A673 (cell line): ENCODE results near the gene MAN1A2. TPM values are rescaled to one million over a fixed set of nuclear protein-coding genes. Genes with fewer than 3 reads are reported as not detected.

Experiments
- BruUV-seq: library from RNA; stranded (reverse); fragments of 400-500 nt; replicated peaks from 2 replicates; lab custom pipeline; 2021; lab: Mats Ljungman, UMichigan
- CTCF ChIA-PET: fragments of 300-600 bp; sonication (Branson Sonifier 250); formaldehyde crosslinking; loops from one replicate; lab custom pipeline; 2022; ENCODE audit warnings: antibody characterized with exemption; lab: Charles Lee
- POLR2A ChIA-PET: fragments of 300-600 bp; sonication (Branson Sonifier 250); formaldehyde crosslinking; loops from one replicate; lab custom pipeline; 2022; ENCODE audit warnings: antibody characterized with exemption; ENCODE audit not compliant: low non-redundant PET; lab: Charles Lee
- DNase-seq: peaks from one replicate; pipeline ENCODE4 v3.0.0-alpha.2; 2015; ENCODE audit warnings: low spot score
- H3K27ac ChIP-seq: fragments of 200-600 bp; sonication (generic); 2 replicates; pipeline ENCODE4 v1.5.1; 2016; ENCODE audit warnings: mixed run types, low read depth, mild to moderate bottlenecking, mixed read lengths, antibody characterized with exemption, low read length; ENCODE audit not compliant: poor library complexity, severe bottlenecking
- H3K27me3 ChIP-seq: fragments of 200-600 bp; sonication (generic); replicated peaks from 2 replicates; pipeline ENCODE4 v1.6.1; 2017; ENCODE audit warnings: mixed run types, low read depth, mild to moderate bottlenecking, mixed read lengths, antibody characterized with exemption, low read length; ENCODE audit not compliant: insufficient read depth, poor library complexity
- H3K36me3 ChIP-seq: fragments of 200-600 bp; sonication (generic); 2 replicates; pipeline ENCODE4 v1.6.1; 2016; ENCODE audit warnings: mixed run types, mild to moderate bottlenecking, mixed read lengths, antibody characterized with exemption, low read length; ENCODE audit not compliant: insufficient read depth, poor library complexity, severe bottlenecking
- H3K4me1 ChIP-seq: fragments of 200-600 bp; sonication (generic); 2 replicates; pipeline ENCODE4 v1.6.1; 2017; ENCODE audit warnings: mixed run types, mild to moderate bottlenecking, mixed read lengths, antibody characterized with exemption, low read length; ENCODE audit not compliant: insufficient read depth, poor library complexity, severe bottlenecking
- H3K4me3 ChIP-seq: fragments of 200-600 bp; sonication (generic); 2 replicates; pipeline ENCODE4 v1.5.1; 2016; ENCODE audit warnings: low read depth, mixed run types, mild to moderate bottlenecking, mixed read lengths, low read length; ENCODE audit not compliant: poor library complexity, severe bottlenecking
- H3K9me3 ChIP-seq: fragments of 200-600 bp; sonication (generic); 2 replicates; pipeline ENCODE4 v1.6.1; 2016; ENCODE audit warnings: mixed run types, low read depth, mild to moderate bottlenecking, mixed read lengths, antibody characterized with exemption, low read length; ENCODE audit not compliant: poor library complexity, severe bottlenecking
- EZH2 ChIP-seq: fragments of 200-600 bp; sonication (generic); IDR thresholded peaks from 2 replicates; pipeline ENCODE4 v1.6.1; 2017; ENCODE audit warnings: borderline replicate concordance, low read depth, mild to moderate bottlenecking, mixed read lengths, antibody characterized with exemption, low read length; ENCODE audit not compliant: poor library complexity, severe bottlenecking
- intact Hi-C: fragments of 100-400 bp; cut with micrococcal nuclease; formaldehyde crosslinking; loops from one replicate; pipeline ENCODE4 v1.10.0; 2022; ENCODE audit not compliant: unreplicated experiment
- total RNA-seq: library from RNA; stranded (reverse); gene quantifications from 2 replicates; pipeline ENCODE4 v1.2.3, GENCODE V29; 2021
- TF ChIP-seq, protein P1 (sequence below): fragments of 300-800, 200-600 bp; sonication (generic); conservative IDR thresholded peaks from 2 replicates; pipeline ENCODE4 v1.5.1; 2017; ENCODE audit warnings: low read depth, mild to moderate bottlenecking, antibody characterized with exemption, low read length, moderate library complexity, mixed read lengths

The MAN1A2 gene
- total RNA-seq, 1 experiment from 2014 or later: 31.8 TPM

DNA sequence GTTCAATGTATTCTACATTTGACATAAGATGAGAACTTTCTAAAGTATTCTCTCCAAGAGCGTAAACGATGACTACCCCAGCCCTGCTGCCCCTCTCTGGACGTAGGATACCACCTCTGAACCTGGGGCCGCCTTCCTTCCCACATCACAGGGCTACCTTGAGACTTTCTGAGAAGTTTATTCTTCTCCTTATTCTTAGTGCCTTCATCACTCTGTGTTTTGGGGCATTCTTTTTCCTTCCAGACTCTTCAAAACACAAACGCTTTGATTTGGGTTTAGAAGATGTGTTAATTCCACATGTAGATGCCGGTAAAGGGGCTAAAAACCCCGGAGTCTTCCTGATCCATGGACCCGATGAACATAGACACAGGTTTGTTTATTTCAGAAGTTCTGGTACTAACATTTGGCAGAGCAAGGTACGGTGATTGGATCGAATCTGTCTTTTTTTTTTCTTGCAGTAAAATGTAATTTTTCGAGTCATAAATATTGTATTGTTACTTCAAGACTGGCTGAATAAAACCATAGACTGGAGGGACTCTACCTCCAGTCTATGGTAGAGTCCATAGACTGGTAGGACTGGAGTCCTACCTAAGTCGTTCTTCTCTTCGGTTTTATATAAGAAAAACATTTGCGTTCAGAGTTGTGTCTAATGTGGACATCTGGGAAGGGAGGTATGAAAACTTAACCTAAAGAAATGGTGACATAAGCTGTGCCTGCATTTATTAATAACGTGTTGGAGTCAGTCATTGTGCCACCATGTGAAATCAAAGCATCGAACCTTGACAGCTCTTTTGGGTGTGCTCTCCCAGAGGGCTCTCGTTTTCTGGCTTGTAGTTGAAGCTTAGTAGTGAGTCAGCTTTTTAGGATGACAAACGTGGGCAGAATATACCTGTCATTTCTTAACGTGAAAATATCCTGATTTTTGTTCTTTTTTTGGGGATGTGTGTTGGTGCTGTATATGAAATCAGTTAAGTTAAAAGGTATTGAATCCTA, 1.2 kb downstream of the MAN1A2 start:
- peaks cover 14% of the 10 kb centered on the region for H3K4me1 ChIP-seq
- H3K9me3 ChIP-seq: no peaks in the 10 kb centered on the region
- no TSS peak for BruUV-seq
- peak overlapping the region; percentile 16 for H3K27ac ChIP-seq
- no peaks in the 10 kb centered on the region for H3K36me3 ChIP-seq
- H3K27me3 ChIP-seq: no peaks in the 10 kb centered on the region
- peak overlapping the region; percentile 83 for H3K4me3 ChIP-seq
- intact Hi-C loops: no loop called here
- TF ChIP-seq, protein P1, sequence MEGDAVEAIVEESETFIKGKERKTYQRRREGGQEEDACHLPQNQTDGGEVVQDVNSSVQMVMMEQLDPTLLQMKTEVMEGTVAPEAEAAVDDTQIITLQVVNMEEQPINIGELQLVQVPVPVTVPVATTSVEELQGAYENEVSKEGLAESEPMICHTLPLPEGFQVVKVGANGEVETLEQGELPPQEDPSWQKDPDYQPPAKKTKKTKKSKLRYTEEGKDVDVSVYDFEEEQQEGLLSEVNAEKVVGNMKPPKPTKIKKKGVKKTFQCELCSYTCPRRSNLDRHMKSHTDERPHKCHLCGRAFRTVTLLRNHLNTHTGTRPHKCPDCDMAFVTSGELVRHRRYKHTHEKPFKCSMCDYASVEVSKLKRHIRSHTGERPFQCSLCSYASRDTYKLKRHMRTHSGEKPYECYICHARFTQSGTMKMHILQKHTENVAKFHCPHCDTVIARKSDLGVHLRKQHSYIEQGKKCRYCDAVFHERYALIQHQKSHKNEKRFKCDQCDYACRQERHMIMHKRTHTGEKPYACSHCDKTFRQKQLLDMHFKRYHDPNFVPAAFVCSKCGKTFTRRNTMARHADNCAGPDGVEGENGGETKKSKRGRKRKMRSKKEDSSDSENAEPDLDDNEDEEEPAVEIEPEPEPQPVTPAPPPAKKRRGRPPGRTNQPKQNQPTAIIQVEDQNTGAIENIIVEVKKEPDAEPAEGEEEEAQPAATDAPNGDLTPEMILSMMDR: no peak
- TF ChIP-seq EZH2: no peak
- CTCF ChIA-PET: no interaction called here
- POLR2A ChIA-PET: interaction anchor here (0.5 kb wide), 1 partner anchor 120 kb away, joined by 3 read pairs; no protein-coding TSS in a partner anchor
- DNase-seq: peak; percentile 53

DNA sequence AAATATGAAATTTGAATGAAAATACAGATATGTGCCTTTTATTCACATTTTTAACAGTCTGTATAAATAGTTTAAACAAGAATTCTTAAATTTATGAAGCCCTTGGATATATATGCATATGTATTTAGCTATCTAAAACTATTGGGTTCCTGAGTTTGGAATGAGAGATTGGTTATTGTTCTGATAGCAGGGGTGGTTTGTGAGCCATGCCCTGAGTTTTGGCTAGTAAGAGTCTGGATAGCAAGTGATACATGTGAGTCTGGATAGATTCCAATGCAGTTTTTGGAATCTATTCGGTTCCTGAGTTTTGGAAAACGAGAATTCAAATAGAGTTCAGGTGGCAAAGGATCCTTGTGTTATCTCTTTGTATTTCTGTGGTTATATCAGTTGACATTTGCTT, 2.8 kb downstream of the MAN1A2 start:
- DNase-seq: no peak
- BruUV-seq: no TSS peak
- CTCF ChIA-PET: no interaction called here

DNA sequence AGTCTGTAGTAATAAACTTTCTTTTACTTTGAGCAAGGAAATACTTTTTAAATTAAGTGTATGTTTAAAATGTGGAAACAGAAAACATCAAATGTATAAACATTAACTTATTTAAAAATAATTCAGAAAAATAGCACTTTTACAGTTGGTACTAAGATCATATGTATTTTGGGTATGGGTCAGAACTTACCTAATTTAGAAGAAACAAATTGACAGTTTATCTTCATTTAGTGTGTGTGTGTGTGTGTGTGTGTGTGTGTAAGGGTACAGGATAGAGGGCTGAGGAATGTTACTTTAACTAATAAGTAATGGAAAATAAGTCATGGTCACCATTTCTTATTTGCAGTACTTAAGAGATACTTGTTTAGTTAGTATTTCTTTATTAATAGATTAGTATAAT, 3.3 kb downstream of the MAN1A2 start:
- Histone ChIP-seq H3K36me3 (no peaks in the 10 kb centered on the region), H3K4me1 (peaks cover 13% of the 10 kb centered on the region), H3K9me3 (no peaks in the 10 kb centered on the region), H3K27me3 (no peaks in the 10 kb centered on the region), H3K4me3 (peak overlapping the region; percentile 83), H3K27ac (no peak overlapping the region)
- ChIA-PET CTCF (no interaction called here), POLR2A (no interaction called here)
- no peak for DNase-seq
- no TSS peak for BruUV-seq
- TF ChIP-seq EZH2: no peak
- TF ChIP-seq, protein P1: no peak
- intact Hi-C loops: no loop called here

More for the DNA sequence above, 2.8 kb downstream of the MAN1A2 start:
- intact Hi-C loops: no loop called here
- POLR2A ChIA-PET: no interaction called here
- peaks cover 14% of the 10 kb centered on the region for H3K4me1 ChIP-seq
- H3K9me3 ChIP-seq: no peaks in the 10 kb centered on the region
- H3K36me3 ChIP-seq: no peaks in the 10 kb centered on the region
- TF ChIP-seq, protein P1: no peak
- no peak for TF ChIP-seq EZH2
- H3K27ac ChIP-seq: no peak overlapping the region
- no peaks in the 10 kb centered on the region for H3K27me3 ChIP-seq
- peak overlapping the region; percentile 83 for H3K4me3 ChIP-seq
